HL-60 (cell line): Measurements from ENCODE around the gene SKIC8.

Source experiments
- POLR2AphosphoS5 ChIP-seq: IDR thresholded peaks from 2 replicates; pipeline ENCODE4 v1.6.1; 2012; ENCODE audit warnings: low read depth
- TF ChIP-seq, protein P1 (sequence below): IDR thresholded peaks from one replicate; pipeline ENCODE4 v1.5.1; 2011; ENCODE audit warnings: low read length, control low read depth, inconsistent platforms; ENCODE audit not compliant: insufficient read depth

DNA sequence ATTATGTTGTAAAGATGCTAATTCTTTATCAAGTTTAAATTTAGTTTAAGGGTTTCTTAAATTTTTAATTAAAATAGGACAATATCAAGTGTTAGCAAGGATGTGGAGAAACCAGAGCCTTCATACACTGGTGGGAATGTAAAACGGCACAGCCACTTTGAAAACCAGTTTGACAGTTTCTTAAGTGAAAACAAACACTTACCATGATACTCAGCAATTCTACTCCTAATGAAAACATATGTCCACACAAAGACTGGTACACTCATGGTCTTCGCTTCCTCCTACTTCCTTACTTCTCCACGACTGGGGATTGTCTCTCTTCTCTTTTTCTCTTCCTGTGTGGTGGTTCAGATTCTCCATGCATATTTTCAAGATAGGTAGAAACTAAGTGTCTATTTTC lies 9.2 kb downstream of the SKIC8 start:
- TF ChIP-seq, protein P1, sequence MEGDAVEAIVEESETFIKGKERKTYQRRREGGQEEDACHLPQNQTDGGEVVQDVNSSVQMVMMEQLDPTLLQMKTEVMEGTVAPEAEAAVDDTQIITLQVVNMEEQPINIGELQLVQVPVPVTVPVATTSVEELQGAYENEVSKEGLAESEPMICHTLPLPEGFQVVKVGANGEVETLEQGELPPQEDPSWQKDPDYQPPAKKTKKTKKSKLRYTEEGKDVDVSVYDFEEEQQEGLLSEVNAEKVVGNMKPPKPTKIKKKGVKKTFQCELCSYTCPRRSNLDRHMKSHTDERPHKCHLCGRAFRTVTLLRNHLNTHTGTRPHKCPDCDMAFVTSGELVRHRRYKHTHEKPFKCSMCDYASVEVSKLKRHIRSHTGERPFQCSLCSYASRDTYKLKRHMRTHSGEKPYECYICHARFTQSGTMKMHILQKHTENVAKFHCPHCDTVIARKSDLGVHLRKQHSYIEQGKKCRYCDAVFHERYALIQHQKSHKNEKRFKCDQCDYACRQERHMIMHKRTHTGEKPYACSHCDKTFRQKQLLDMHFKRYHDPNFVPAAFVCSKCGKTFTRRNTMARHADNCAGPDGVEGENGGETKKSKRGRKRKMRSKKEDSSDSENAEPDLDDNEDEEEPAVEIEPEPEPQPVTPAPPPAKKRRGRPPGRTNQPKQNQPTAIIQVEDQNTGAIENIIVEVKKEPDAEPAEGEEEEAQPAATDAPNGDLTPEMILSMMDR: no peak
- TF ChIP-seq POLR2AphosphoS5: no peak
